Bone marrow (tissue), 2 donors: Measurements from ENCODE around the gene NPM3.

Experiments used
- DNase-seq, 2 donors: peaks; one replicate each; lab custom pipeline; 2025; lab: John Stamatoyannopoulos, UW

Gene NPM3

GRCh38 chr10:101758858-101759257 lies 24.4 kb downstream of the NPM3 start:
- DNase-seq = no peak

GRCh38 chr10:101752241-101752640 lies 31.0 kb downstream of the NPM3 start:
- DNase-seq = no peak

- DNase-seq = no peak
Observed at GRCh38 chr10:101749047-101750016, 33.9 kb downstream of the NPM3 start.

GRCh38 chr10:101748496-101748895 lies 34.8 kb downstream of the NPM3 start:
- no peak for DNase-seq

- DNase-seq = no peak
Observed at GRCh38 chr10:101745074-101745696, 38.1 kb downstream of the NPM3 start.

GRCh38 chr10:101744267-101744666 lies 39.0 kb downstream of the NPM3 start:
- DNase-seq = no peak

GRCh38 chr10:101741938-101742337 lies 41.3 kb downstream of the NPM3 start:
- no peak for DNase-seq

GRCh38 chr10:101736666-101737065 lies 46.6 kb downstream of the NPM3 start:
- DNase-seq = no peak

GRCh38 chr10:101732096-101732495 lies 51.1 kb downstream of the NPM3 start:
- DNase-seq = no peak
